ENCODE measurements around the gene TMEM59. TPM values are rescaled to one million over a fixed set of nuclear protein-coding genes. Genes with fewer than 3 reads are reported as not detected.

TMEM59 gene
- total RNA-seq, 1 experiment from 2014 or later: 121 TPM

- POLR2A ChIA-PET: no interaction called here
- no peak overlapping the region for H3K9ac ChIP-seq (ENCODE audit: low read length)
- H2AFZ ChIP-seq (ENCODE audit: low read depth, low read length, poor library complexity, severe bottlenecking): no peak overlapping the region
- no peaks in the 10 kb centered on the region for H3K9me2 ChIP-seq (ENCODE audit: insufficient read depth)
- no peaks in the 10 kb centered on the region for H4K20me1 ChIP-seq (ENCODE audit: insufficient read depth)
- RAD21 ChIA-PET (ENCODE audit: low non-redundant PET in 1 of 2, low total read pairs in 2 of 2, uncharacterized antibody in 2 of 2, unreplicated experiment in 2 of 2): no interaction called here
- H3K27ac ChIP-seq (ENCODE audit: low read depth, low read length): no peak overlapping the region
- H3K4me1 ChIP-seq (ENCODE audit: control insufficient read depth in 1 of 2, insufficient read depth in 2 of 2, low read length in 2 of 2): peaks cover 7% of the 10 kb centered on the region in 2 experiments; a peak in 3 of 4 replicates
- CTCF ChIA-PET: no interaction called here
- H3K36me3 ChIP-seq (ENCODE audit: control insufficient read depth in 1 of 2, insufficient read depth in 2 of 2, low read length in 2 of 2): no peaks in the 10 kb centered on the region
- no peaks in the 10 kb centered on the region for H3K27me3 ChIP-seq (ENCODE audit: insufficient read depth, low read length)
- ATAC-seq (no peak), DNase-seq (ENCODE audit: low read depth, low spot score) (no peak)
- H3K4me3 ChIP-seq (replicated peaks in 1 of 2; ENCODE audit: low read depth in 1 of 2, low read length in 2 of 2): no peak overlapping the region
- TF ChIP-seq SRF (IDR thresholded peaks at IDR 0.05; ENCODE audit: low read depth): no peak
- TF ChIP-seq REST (IDR thresholded peaks at IDR 0.05; ENCODE audit: low read depth): no peak
- TF ChIP-seq CBX3 (IDR thresholded peaks at IDR 0.05; ENCODE audit: low read depth): no peak
- no peak for TF ChIP-seq EGR1 (IDR thresholded peaks at IDR 0.05; ENCODE audit: low read depth)
- TF ChIP-seq MAX (IDR thresholded peaks at IDR 0.05): no peak
- no peak for TF ChIP-seq ELF1 (IDR thresholded peaks at IDR 0.05; ENCODE audit: borderline replicate concordance, low read depth)
- no peak for TF ChIP-seq EZH2phosphoT487 (IDR thresholded peaks at IDR 0.05; ENCODE audit: borderline replicate concordance)
- no peak for TF ChIP-seq RAD21 (IDR thresholded peaks at IDR 0.05; ENCODE audit: low read depth)
- TF ChIP-seq YY1 (IDR thresholded peaks at IDR 0.05; ENCODE audit: extremely low read depth, insufficient replicate concordance, low read depth, low read length): no peak
- TF ChIP-seq CEBPB (IDR thresholded peaks at IDR 0.05; ENCODE audit: low read depth): no peak
- TF ChIP-seq EZH2 (IDR thresholded peaks at IDR 0.05): no peak
- no peak overlapping the region for H3K4me2 ChIP-seq (ENCODE audit: low read length)
- intact Hi-C loops (cut with micrococcal nuclease): no loop called here
- H3K9me3 ChIP-seq (ENCODE audit: control insufficient read depth in 1 of 2, insufficient read depth in 1 of 2, low read depth in 1 of 2, low read length in 2 of 2): no peaks in the 10 kb centered on the region
- H3K79me2 ChIP-seq (ENCODE audit: insufficient read depth, low read length): no peaks in the 10 kb centered on the region
- BruUV-seq (replicated peaks): no TSS peak
Measured at GRCh38 chr1:53986458-53986857, 66.5 kb downstream of the TMEM59 start.
